HL-60/S4 (cell line): ENCODE data around the gene ERC2.

Experiments
- in situ Hi-C: fragments of 300-500 bp; cut with MboI; formaldehyde crosslinking; loops from 2 replicates; pipeline ENCODE4 v1.14.3; 2022; ENCODE audit warnings: low sequenced_read_pairs

ERC2 gene

GRCh38 chr3:55899887-55900286, 568.4 kb downstream of the ERC2 start:
- in situ Hi-C loops: no loop called here

GRCh38 chr3:55897573-55898224, 570.6 kb downstream of the ERC2 start:
- in situ Hi-C loops: no loop called here

DNA sequence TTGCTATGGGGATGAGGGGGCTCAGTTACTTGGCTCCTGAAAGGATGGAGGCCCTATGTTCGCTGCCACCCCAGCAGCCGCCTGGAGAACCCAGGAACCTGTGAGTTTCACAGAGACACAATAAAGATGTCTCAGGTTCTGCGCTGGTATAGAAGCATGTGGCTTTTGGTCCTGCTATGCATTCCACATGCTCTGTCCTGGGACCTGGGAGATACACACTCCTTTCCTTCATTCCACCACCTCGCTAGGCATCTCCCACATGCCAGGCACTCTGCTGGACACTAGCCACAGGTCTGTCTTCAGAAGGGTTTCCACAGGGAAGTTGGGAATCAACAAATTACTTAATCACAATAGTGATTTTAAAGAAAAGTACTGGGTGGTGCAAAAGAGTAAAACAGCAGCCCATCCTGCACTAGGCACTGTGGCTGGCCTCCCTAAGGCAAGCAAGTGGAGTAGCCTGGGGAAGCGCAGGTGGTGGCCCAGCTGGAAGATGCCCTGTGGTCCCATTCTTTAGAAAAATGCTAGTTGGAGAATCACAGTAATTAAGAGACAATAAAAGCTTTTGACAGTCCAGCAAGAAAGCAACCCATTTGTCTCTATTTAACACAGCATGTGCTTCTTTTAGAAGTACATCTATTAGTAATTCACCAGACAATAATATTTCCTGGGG, 572.2 kb downstream of the ERC2 start:
- in situ Hi-C loops: no loop called here

DNA sequence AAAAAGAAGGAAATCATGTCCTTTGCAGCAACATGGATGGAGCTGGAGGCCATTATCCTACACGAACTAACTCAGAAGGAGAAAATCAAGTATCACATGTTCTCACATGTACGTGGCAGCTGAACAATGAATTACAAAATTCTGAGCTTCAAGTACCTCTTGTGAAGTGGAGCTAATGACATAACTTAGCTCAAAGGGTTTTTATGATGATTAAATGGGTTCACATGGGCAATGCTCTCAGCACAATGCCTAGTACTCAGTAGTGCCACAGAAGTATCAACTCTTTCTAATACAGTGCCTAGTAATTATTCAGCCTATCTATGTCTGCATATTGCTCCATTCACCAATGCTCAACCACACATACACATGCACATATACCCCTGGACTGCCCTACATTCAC, 573.7 kb downstream of the ERC2 start:
- in situ Hi-C loops: no loop called here

DNA sequence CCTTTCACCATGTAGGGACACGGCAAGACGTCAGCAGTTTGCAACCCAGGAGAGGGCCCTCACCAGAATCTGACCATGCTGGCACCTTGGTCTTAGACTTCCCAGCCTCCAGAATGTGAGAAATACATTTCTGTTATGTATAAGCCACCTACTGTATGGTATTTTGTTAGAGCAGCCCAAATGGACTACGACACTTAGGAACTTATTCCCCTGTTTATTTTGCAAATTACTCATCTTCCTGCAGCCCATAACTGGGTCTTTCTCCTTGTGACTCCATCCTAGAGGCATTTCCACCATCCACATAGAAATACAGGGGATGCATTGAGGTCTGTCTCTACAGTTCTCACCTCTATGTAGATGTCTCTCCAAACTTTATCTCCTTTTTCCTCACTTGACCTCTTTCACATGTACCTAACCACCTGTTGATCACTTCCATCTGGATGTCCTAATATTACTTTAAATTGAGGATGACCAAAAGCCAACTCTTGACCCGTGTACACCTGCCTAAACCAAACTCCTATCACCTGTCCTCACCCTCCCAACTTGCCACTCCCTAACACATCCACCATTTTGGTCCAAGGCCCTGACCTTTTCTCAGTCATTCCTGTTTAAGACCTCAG, 575.1 kb downstream of the ERC2 start:
- in situ Hi-C loops: no loop called here

DNA sequence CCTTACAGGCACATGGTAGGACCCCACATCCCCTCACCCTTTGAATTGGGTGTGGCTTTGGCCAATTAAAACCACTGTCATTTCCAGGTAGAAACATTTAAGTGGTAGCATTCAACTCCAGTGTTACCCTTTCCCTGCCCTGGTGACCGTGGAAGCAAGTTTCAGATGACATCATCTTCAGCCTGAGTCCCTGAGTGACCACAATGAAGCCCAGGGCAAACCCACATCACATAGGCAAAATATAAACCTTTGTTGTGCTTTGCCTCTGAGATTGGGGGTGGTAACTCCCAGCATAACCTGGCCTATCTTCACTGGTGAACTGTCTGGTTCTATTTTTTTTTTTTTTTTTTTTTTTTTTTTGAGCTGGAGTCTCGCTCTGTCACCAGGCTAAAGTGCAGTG, 577.2 kb downstream of the ERC2 start:
- in situ Hi-C loops: no loop called here

GRCh38 chr3:55888282-55888885, 579.9 kb downstream of the ERC2 start:
- in situ Hi-C loops: no loop called here

DNA sequence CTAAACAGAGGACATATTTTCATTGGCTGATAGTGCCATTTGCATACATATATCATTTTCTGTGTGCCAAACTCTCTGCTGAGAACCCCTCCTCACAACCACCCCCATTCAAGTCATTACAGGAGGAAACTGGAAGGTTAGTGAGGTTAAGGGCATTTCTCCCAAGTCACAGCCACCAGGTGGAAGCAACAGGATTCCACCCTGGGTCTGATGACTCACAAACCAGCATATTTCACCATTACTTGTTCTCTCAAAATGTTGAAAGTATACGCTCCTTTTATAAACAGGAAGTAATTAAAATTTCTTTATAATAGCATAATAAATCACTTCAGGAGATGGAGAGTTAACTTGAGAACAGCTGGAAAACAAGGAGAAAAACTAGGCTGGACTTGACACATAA, 582.5 kb downstream of the ERC2 start:
- in situ Hi-C loops: no loop called here

- in situ Hi-C loops: no loop called here
Measured at GRCh38 chr3:55884491-55885285, 583.6 kb downstream of the ERC2 start.

GRCh38 chr3:55884066-55884465, 584.2 kb downstream of the ERC2 start:
- in situ Hi-C loops: no loop called here

DNA sequence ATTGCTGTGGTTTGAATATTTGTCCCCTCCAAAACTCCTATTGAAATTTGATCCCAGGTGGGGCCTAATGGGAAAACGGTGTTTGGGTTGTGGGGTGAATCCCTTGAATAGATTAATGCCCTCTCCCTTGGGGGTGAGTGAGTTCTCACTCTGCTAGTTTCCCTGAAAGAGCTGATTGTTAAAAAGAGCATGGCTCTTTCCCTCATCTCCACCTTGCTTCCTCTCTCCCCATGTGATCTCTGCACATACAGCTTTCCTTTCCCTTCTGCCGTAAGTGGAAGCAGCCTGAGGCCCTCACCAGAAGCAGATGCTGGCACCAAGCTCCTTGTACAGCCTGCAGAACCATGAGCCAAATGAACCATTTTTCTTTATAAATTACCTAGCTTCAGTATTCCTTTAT, 586.3 kb downstream of the ERC2 start:
- in situ Hi-C loops: no loop called here

DNA sequence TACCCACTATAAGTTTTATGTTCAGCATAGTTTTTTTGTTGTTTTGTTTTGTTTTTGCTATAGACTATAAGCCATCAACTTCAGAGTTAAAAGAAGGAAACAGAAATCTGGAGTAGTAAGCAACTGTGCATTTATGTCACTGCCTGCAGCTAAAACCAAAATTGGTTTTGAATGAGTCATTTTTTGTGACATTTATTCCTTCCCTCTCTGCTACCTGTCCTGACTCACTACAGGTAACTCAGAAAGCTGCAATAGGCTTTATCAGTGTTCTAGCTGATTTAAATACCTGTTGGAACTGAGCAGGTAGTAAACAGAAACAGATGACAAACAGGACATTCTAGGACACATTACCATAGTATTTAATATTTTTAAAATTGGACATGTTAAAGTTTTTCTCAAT, 587.9 kb downstream of the ERC2 start:
- in situ Hi-C loops: no loop called here

DNA sequence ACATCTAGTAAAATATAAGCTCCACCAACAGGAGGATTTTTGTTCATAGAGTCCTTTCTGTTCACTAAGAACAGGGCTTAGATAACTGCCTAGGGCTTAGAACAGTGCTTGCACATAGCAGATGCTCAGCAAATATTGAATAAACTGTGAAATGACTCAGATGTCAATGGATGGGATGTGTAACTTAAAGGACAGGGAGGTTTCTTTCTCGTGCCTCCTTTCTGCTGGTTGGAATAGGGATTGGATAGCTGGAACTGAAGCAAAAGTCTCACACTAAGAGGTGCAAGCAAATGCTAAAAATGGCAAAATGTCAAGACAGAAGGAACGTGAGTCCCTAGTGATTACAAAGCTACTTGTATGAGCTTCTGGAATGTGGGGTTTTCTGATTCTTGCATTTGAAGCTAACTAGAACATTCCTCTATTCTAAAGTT, 588.4 kb downstream of the ERC2 start:
- in situ Hi-C loops: no loop called here

DNA sequence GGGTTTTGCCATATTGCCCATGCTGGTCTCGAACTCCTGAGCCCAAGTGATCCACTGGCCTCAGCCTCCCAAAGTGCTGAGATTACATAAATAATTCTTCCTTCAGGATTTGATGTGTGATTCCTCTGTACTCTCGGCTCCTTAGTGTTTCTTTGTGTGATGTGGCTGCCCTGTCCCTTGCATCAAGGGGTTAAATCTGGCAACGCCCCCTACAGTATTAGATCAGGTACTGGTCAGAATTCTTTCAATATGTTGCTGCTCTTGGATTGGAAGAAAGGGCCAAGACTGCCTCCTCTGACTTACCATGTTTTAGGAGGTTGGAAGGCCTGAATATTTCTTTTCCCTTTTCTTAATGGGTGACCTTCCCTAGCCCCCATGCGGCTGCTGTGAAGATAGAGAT, 590.6 kb downstream of the ERC2 start:
- in situ Hi-C loops: no loop called here

- in situ Hi-C loops: no loop called here
Measured at GRCh38 chr3:55876560-55876959, 591.7 kb downstream of the ERC2 start.

GRCh38 chr3:55875113-55875512, 593.2 kb downstream of the ERC2 start:
- in situ Hi-C loops: no loop called here

GRCh38 chr3:55873523-55874254, 594.6 kb downstream of the ERC2 start:
- in situ Hi-C loops: no loop called here

GRCh38 chr3:55870594-55870993, 597.7 kb downstream of the ERC2 start:
- in situ Hi-C loops: no loop called here

DNA sequence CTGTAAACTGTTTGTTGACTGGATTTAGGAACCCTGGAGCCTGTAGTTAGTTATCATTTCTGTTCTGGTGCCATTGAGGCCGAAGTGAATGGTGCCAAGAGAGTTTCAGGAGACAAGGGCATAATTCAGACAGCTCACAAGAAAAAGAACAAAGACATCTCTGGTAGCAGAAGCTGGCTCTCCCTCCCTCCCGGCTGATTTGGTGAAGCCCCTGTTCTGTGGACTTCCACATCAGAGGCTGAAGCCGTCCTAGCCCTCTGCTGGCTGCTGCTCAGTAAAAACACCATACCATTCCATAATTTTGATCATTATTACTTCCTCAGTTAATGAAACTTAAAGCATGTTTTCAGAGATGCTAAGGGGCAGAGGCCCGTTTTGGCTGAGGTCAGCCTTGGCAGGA, 599.9 kb downstream of the ERC2 start:
- in situ Hi-C loops: no loop called here

DNA sequence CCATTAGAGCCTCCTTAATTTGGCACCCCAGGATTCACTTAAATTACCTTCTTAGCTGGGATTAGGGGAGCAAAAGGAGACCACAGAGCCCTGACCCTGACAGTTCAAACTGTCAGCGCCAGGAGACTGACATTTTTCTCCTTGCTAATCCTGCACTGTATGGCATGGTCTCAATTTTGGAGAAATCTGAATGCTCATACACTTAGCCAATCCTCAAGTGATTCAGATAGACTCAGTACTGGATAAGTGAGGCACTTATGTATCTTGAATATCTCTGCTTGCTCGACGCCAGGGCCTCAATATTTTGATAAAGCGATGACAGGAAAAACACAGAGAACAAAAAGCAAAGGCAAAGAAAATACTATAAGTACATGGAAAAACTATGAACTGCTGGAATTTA, 605.2 kb downstream of the ERC2 start:
- in situ Hi-C loops: no loop called here
